GM23338 (cell line): ENCODE measurements around the gene SEC61A1. TPM values are rescaled to one million over a fixed set of nuclear protein-coding genes. Genes with fewer than 3 reads are reported as not detected.

ENCODE experiments used
- ATAC-seq: fragments of 200-7000 bp; cut with Tn5 transposase; 3 replicates; pipeline ENCODE4 v1.9.1; 2020
- DNase-seq: peaks from one replicate; pipeline ENCODE4 v3.0.0-alpha.2; 2015; ENCODE audit warnings: low spot score
- H2AFZ ChIP-seq: fragments of 200-600 bp; sonication (generic); 2 replicates; pipeline ENCODE4 v1.8.0; 2016; ENCODE audit warnings: antibody characterized with exemption, mild to moderate bottlenecking, moderate library complexity
- H3F3A ChIP-seq: fragments of 200-600 bp; sonication (generic); replicated peaks from 2 replicates; pipeline ENCODE4 v1.8.0; 2017; ENCODE audit warnings: antibody characterized with exemption, mixed run types, low read depth
- H3K27ac ChIP-seq: fragments of 200-600 bp; sonication (generic); 2 replicates; pipeline ENCODE4 v1.6.1; 2016; ENCODE audit warnings: low read depth
- H3K27me3 ChIP-seq: fragments of 200-600 bp; sonication (generic); 2 replicates; pipeline ENCODE4 v1.8.0; 2016; ENCODE audit warnings: mild to moderate bottlenecking, mixed run types, moderate library complexity; ENCODE audit not compliant: insufficient read depth
- H3K36me3 ChIP-seq: fragments of 200-600 bp; sonication (generic); 2 replicates; pipeline ENCODE4 v1.8.0; 2016; ENCODE audit warnings: mild to moderate bottlenecking; ENCODE audit not compliant: insufficient read depth
- H3K4me1 ChIP-seq: fragments of 200-600 bp; sonication (generic); 2 replicates; pipeline ENCODE4 v1.8.0; 2016; ENCODE audit warnings: mild to moderate bottlenecking, moderate library complexity; ENCODE audit not compliant: insufficient read depth
- H3K4me2 ChIP-seq: fragments of 200-600 bp; sonication (generic); 2 replicates; pipeline ENCODE4 v1.7.1; 2017; ENCODE audit warnings: mixed run types
- H3K4me3 ChIP-seq: fragments of 200-600 bp; sonication (generic); 2 replicates; pipeline ENCODE4 v1.6.1; 2016; ENCODE audit warnings: mixed run types
- H3K79me2 ChIP-seq: fragments of 200-600 bp; sonication (generic); replicated peaks from 2 replicates; pipeline ENCODE4 v1.8.0; 2017; ENCODE audit warnings: mild to moderate bottlenecking; ENCODE audit not compliant: insufficient read depth
- H3K9me2 ChIP-seq: fragments of 200-600 bp; sonication (generic); 2 replicates; pipeline ENCODE4 v1.8.0; 2017; ENCODE audit not compliant: insufficient read depth
- H4K20me1 ChIP-seq: fragments of 200-600 bp; sonication (generic); replicated peaks from 2 replicates; pipeline ENCODE4 v1.8.0; 2017; ENCODE audit warnings: mild to moderate bottlenecking; ENCODE audit not compliant: insufficient read depth
- H3K27ac Mint-ChIP-seq: 2 replicates; pipeline ENCODE4 v1.8.0; 2020; ENCODE audit warnings: inconsistent platforms, mild to moderate bottlenecking, moderate library complexity, mixed read lengths
- H3K27me3 Mint-ChIP-seq: 3 replicates; pipeline ENCODE4 v1.8.0; 2022; ENCODE audit warnings: low read depth, mild to moderate bottlenecking, moderate library complexity, mixed read lengths, inconsistent platforms; ENCODE audit not compliant: insufficient read depth, poor library complexity
- H3K36me3 Mint-ChIP-seq: 3 replicates; pipeline ENCODE4 v1.8.0; 2021; ENCODE audit warnings: low read depth, mild to moderate bottlenecking, inconsistent platforms, moderate library complexity, mixed read lengths
- H3K4me1 Mint-ChIP-seq: 3 replicates; pipeline ENCODE4 v1.8.0; 2020; ENCODE audit warnings: mild to moderate bottlenecking, inconsistent platforms, mixed read lengths
- H3K4me3 Mint-ChIP-seq: 3 replicates; pipeline ENCODE4 v1.8.0; 2021; ENCODE audit warnings: moderate library complexity, mild to moderate bottlenecking, inconsistent platforms, mixed read lengths
- H3K9me3 Mint-ChIP-seq: 3 replicates; pipeline ENCODE4 v1.8.0; 2020; ENCODE audit warnings: moderate library complexity, mild to moderate bottlenecking, inconsistent platforms, mixed read lengths
- CREB1 ChIP-seq: fragments of 250-450 bp; sonication (Bioruptor Pico); IDR thresholded peaks from 2 replicates; pipeline ENCODE4 v1.5.0; 2020; ENCODE audit warnings: low read depth, mild to moderate bottlenecking, moderate library complexity
- JUNB ChIP-seq: IDR thresholded peaks from one replicate; pipeline ENCODE4 v1.6.1; 2016; ENCODE audit warnings: antibody characterized with exemption; ENCODE audit not compliant: unreplicated experiment
- NANOG ChIP-seq: IDR thresholded peaks from 2 replicates; pipeline ENCODE4 v1.6.1; 2016; ENCODE audit warnings: antibody characterized with exemption, borderline replicate concordance
- POLR2AphosphoS5 ChIP-seq: IDR thresholded peaks from 2 replicates; pipeline ENCODE4 v1.6.1; 2016; ENCODE audit warnings: antibody characterized with exemption, low read depth
- STAT1 ChIP-seq: IDR thresholded peaks from one replicate; pipeline ENCODE4 v1.6.1; 2016; ENCODE audit warnings: antibody characterized with exemption; ENCODE audit not compliant: unreplicated experiment
- polyA plus RNA-seq: library from polyadenylated mRNA; unstranded; fragments of >200 nt; fragmentation: Nextera tagmentation; extraction: Ambion mirVana; gene quantifications from 2 replicates; pipeline ENCODE4 v1.2.1, GENCODE V29; 2016
- total RNA-seq: library from RNA; depleted of rRNA; stranded (reverse); fragments of >200 nt; shearing (Covaris generic); gene quantifications from 2 replicates; pipeline ENCODE4 v1.2.3, GENCODE V29; 2014
- TF ChIP-seq, protein P1 (sequence below), 2 experiments: fragments of 200-600 bp in 1 of 2; sonication (generic) in 1 of 2; conservative IDR thresholded peaks; 2 replicates each; pipeline versions ENCODE4 v1.5.1 to v1.6.1; 2016 to 2017; ENCODE audit warnings: antibody characterized with exemption in 2 of 2, low read depth in 2 of 2, mild to moderate bottlenecking in 2 of 2, moderate library complexity in 1 of 2
- TF ChIP-seq, protein P2 (sequence below): fragments of 250-450 bp; sonication (Bioruptor Pico); IDR thresholded peaks from 2 replicates; pipeline ENCODE4 v1.5.0; 2020; ENCODE audit warnings: mild to moderate bottlenecking, moderate library complexity
- TF ChIP-seq, protein P3 (sequence below): IDR thresholded peaks from 2 replicates; pipeline ENCODE4 v1.6.1; 2016; ENCODE audit warnings: antibody characterized with exemption

Gene SEC61A1
- total and polyA plus RNA-seq, 2 experiments from 2014 or later = 44.8 to 184 TPM

GRCh38 chr3:128073185-128073725 lies 21.0 kb downstream of the SEC61A1 start:
- H3K4me3 Mint-ChIP-seq = no peak overlapping the region
- Histone ChIP-seq H3F3A (0 out of 2 replicates have a peak, but pooled peaks cover 4% of the 10 kb centered on the region), H3K27me3 (no peaks in the 10 kb centered on the region), H2AFZ (no peak overlapping the region), H4K20me1 (peaks cover 13% of the 10 kb centered on the region), H3K79me2 (no peaks in the 10 kb centered on the region), H3K4me2 (no peak overlapping the region), H3K27ac (no peak overlapping the region), H3K4me3 (no peak overlapping the region), H3K36me3 (peaks cover 28% of the 10 kb centered on the region), H3K4me1 (peaks cover 15% of the 10 kb centered on the region; the same call in 1 of the 2 replicates), H3K9me2 (no peaks in the 10 kb centered on the region)
- H3K27ac Mint-ChIP-seq = no peak overlapping the region
- ATAC-seq (no peak), DNase-seq (no peak)
- H3K27me3 Mint-ChIP-seq = peaks cover 16% of the 10 kb centered on the region
- H3K9me3 Mint-ChIP-seq = no peaks in the 10 kb centered on the region
- peaks cover 9% of the 10 kb centered on the region for H3K4me1 Mint-ChIP-seq
- TF ChIP-seq, protein P1, sequence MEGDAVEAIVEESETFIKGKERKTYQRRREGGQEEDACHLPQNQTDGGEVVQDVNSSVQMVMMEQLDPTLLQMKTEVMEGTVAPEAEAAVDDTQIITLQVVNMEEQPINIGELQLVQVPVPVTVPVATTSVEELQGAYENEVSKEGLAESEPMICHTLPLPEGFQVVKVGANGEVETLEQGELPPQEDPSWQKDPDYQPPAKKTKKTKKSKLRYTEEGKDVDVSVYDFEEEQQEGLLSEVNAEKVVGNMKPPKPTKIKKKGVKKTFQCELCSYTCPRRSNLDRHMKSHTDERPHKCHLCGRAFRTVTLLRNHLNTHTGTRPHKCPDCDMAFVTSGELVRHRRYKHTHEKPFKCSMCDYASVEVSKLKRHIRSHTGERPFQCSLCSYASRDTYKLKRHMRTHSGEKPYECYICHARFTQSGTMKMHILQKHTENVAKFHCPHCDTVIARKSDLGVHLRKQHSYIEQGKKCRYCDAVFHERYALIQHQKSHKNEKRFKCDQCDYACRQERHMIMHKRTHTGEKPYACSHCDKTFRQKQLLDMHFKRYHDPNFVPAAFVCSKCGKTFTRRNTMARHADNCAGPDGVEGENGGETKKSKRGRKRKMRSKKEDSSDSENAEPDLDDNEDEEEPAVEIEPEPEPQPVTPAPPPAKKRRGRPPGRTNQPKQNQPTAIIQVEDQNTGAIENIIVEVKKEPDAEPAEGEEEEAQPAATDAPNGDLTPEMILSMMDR (conservative IDR thresholded peaks at IDR 0.05; ENCODE audit: low read depth in 2 of 2) = no peak
- TF ChIP-seq, protein P2, sequence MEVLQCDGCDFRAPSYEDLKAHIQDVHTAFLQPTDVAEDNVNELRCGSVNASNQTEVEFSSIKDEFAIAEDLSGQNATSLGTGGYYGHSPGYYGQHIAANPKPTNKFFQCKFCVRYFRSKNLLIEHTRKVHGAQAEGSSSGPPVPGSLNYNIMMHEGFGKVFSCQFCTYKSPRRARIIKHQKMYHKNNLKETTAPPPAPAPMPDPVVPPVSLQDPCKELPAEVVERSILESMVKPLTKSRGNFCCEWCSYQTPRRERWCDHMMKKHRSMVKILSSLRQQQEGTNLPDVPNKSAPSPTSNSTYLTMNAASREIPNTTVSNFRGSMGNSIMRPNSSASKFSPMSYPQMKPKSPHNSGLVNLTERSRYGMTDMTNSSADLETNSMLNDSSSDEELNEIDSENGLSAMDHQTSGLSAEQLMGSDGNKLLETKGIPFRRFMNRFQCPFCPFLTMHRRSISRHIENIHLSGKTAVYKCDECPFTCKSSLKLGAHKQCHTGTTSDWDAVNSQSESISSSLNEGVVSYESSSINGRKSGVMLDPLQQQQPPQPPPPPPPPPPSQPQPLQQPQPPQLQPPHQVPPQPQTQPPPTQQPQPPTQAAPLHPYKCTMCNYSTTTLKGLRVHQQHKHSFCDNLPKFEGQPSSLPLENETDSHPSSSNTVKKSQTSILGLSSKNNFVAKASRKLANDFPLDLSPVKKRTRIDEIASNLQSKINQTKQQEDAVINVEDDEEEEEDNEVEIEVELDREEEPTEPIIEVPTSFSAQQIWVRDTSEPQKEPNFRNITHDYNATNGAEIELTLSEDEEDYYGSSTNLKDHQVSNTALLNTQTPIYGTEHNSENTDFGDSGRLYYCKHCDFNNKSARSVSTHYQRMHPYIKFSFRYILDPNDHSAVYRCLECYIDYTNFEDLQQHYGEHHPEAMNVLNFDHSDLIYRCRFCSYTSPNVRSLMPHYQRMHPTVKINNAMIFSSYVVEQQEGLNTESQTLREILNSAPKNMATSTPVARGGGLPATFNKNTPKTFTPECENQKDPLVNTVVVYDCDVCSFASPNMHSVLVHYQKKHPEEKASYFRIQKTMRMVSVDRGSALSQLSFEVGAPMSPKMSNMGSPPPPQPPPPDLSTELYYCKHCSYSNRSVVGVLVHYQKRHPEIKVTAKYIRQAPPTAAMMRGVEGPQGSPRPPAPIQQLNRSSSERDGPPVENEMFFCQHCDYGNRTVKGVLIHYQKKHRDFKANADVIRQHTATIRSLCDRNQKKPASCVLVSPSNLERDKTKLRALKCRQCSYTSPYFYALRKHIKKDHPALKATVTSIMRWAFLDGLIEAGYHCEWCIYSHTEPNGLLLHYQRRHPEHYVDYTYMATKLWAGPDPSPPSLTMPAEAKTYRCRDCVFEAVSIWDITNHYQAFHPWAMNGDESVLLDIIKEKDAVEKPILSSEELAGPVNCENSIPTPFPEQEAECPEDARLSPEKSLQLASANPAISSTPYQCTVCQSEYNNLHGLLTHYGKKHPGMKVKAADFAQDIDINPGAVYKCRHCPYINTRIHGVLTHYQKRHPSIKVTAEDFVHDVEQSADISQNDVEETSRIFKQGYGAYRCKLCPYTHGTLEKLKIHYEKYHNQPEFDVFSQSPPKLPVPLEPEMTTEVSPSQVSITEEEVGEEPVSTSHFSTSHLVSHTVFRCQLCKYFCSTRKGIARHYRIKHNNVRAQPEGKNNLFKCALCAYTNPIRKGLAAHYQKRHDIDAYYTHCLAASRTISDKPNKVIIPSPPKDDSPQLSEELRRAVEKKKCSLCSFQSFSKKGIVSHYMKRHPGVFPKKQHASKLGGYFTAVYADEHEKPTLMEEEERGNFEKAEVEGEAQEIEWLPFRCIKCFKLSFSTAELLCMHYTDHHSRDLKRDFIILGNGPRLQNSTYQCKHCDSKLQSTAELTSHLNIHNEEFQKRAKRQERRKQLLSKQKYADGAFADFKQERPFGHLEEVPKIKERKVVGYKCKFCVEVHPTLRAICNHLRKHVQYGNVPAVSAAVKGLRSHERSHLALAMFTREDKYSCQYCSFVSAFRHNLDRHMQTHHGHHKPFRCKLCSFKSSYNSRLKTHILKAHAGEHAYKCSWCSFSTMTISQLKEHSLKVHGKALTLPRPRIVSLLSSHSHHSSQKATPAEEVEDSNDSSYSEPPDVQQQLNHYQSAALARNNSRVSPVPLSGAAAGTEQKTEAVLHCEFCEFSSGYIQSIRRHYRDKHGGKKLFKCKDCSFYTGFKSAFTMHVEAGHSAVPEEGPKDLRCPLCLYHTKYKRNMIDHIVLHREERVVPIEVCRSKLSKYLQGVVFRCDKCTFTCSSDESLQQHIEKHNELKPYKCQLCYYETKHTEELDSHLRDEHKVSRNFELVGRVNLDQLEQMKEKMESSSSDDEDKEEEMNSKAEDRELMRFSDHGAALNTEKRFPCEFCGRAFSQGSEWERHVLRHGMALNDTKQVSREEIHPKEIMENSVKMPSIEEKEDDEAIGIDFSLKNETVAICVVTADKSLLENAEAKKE = no peak
- TF ChIP-seq NANOG (no peak), CREB1 (CRISPR knock-in tag) (no peak), STAT1 (no peak), POLR2AphosphoS5 (no peak), JUNB (no peak)
- TF ChIP-seq, protein P3, sequence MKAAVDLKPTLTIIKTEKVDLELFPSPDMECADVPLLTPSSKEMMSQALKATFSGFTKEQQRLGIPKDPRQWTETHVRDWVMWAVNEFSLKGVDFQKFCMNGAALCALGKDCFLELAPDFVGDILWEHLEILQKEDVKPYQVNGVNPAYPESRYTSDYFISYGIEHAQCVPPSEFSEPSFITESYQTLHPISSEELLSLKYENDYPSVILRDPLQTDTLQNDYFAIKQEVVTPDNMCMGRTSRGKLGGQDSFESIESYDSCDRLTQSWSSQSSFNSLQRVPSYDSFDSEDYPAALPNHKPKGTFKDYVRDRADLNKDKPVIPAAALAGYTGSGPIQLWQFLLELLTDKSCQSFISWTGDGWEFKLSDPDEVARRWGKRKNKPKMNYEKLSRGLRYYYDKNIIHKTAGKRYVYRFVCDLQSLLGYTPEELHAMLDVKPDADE = no peak
- H3K36me3 Mint-ChIP-seq = peaks cover 35% of the 10 kb centered on the region
